ENCODE data around the gene THTPA.

THTPA gene

GRCh38 chr14:23532658-23533057 lies 23.4 kb upstream of the THTPA start:
- TF ChIP-seq FOXP2 (optimal IDR thresholded peaks at IDR 0.05; ENCODE audit: borderline replicate concordance, extremely low read depth, extremely low read length, insufficient read depth) (no peak), REST (IDR thresholded peaks at IDR 0.05; ENCODE audit: insufficient read depth in 1 of 2, low read depth in 2 of 2, low read length in 2 of 2) (no peak), SIN3A (IDR thresholded peaks at IDR 0.05; ENCODE audit: borderline replicate concordance, insufficient read depth, low read length) (no peak), POLR2AphosphoS5 (IDR thresholded peaks at IDR 0.05; ENCODE audit: low read depth, low read length) (no peak), TAF1 (IDR thresholded peaks at IDR 0.05; ENCODE audit: borderline replicate concordance, insufficient read depth, low read length) (no peak)

GRCh38 chr14:23533652-23534435 lies 22.2 kb upstream of the THTPA start:
- TF ChIP-seq POLR2AphosphoS5 (IDR thresholded peaks at IDR 0.05; ENCODE audit: low read depth, low read length), result no peak

GRCh38 chr14:23535943-23536342 lies 20.1 kb upstream of the THTPA start:
- no peak for TF ChIP-seq FOXP2 (optimal IDR thresholded peaks at IDR 0.05; ENCODE audit: borderline replicate concordance, extremely low read depth, extremely low read length, insufficient read depth)
- no peak for TF ChIP-seq REST (IDR thresholded peaks at IDR 0.05; ENCODE audit: insufficient read depth in 1 of 2, low read depth in 2 of 2, low read length in 2 of 2)
- no peak for TF ChIP-seq TAF1 (IDR thresholded peaks at IDR 0.05; ENCODE audit: borderline replicate concordance, insufficient read depth, low read length)
- no peak for TF ChIP-seq SIN3A (IDR thresholded peaks at IDR 0.05; ENCODE audit: borderline replicate concordance, insufficient read depth, low read length)

- no peak for TF ChIP-seq TAF1 (IDR thresholded peaks at IDR 0.05; ENCODE audit: borderline replicate concordance, insufficient read depth, low read length)
- no peak for TF ChIP-seq REST (IDR thresholded peaks at IDR 0.05; ENCODE audit: insufficient read depth in 1 of 2, low read depth in 2 of 2, low read length in 2 of 2)
- no peak for TF ChIP-seq FOXP2 (optimal IDR thresholded peaks at IDR 0.05; ENCODE audit: borderline replicate concordance, extremely low read depth, extremely low read length, insufficient read depth)
- no peak for TF ChIP-seq POLR2AphosphoS5 (IDR thresholded peaks at IDR 0.05; ENCODE audit: low read depth, low read length)
- TF ChIP-seq SIN3A (IDR thresholded peaks at IDR 0.05; ENCODE audit: borderline replicate concordance, insufficient read depth, low read length), result no peak
These were observed 19.6 kb upstream of the THTPA start for GRCh38 chr14:23536494-23536893.

GRCh38 chr14:23537351-23538049 lies 18.6 kb upstream of the THTPA start:
- TF ChIP-seq POLR2AphosphoS5 (IDR thresholded peaks at IDR 0.05; ENCODE audit: low read depth, low read length), result no peak
- TF ChIP-seq FOXP2 (optimal IDR thresholded peaks at IDR 0.05; ENCODE audit: borderline replicate concordance, extremely low read depth, extremely low read length, insufficient read depth), result no peak
- no peak for TF ChIP-seq SIN3A (IDR thresholded peaks at IDR 0.05; ENCODE audit: borderline replicate concordance, insufficient read depth, low read length)
- no peak for TF ChIP-seq REST (IDR thresholded peaks at IDR 0.05; ENCODE audit: insufficient read depth in 1 of 2, low read depth in 2 of 2, low read length in 2 of 2)
- TF ChIP-seq TAF1 (IDR thresholded peaks at IDR 0.05; ENCODE audit: borderline replicate concordance, insufficient read depth, low read length), result no peak

Data from PFSK-1 (cell line).